GM19463 (cell line): ENCODE results near the gene TRAPPC11.
A peak's percentile ranks its signal among the peaks of the same experiment; 100 is the strongest.
"Not testable (repeated sequence)": the region's sequence is repeated elsewhere in the genome, so short reads cannot be mapped to it uniquely, and the experiment has no call there.

Source experiments
- ATAC-seq: cut with Tn5 transposase; IDR thresholded peaks from one replicate; pipeline ENCODE4 v1.9.1; 2021; ENCODE audit warnings: mild to moderate bottlenecking, moderate library complexity; ENCODE audit not compliant: unreplicated experiment

TRAPPC11 gene

DNA sequence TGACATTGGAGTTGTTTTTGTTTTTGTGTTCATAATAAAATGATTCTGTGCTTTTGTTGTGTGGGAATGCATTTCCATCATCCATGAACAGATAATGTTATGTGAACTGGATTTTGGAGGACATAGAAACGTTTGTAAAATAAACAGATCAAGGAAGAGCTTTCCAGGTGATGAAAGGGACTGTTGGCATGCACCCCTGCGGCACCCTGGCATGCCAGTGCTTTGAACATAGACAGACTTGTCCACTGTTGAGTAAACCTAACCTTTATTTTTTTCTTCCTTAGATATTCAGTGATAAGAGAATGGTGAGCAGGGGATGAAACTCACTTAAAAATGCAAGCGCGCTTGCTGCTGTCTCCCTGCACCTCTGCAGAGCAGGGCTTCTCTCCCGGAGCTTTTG is 59.8 kb downstream of the TRAPPC11 start:
- no peak for ATAC-seq

DNA sequence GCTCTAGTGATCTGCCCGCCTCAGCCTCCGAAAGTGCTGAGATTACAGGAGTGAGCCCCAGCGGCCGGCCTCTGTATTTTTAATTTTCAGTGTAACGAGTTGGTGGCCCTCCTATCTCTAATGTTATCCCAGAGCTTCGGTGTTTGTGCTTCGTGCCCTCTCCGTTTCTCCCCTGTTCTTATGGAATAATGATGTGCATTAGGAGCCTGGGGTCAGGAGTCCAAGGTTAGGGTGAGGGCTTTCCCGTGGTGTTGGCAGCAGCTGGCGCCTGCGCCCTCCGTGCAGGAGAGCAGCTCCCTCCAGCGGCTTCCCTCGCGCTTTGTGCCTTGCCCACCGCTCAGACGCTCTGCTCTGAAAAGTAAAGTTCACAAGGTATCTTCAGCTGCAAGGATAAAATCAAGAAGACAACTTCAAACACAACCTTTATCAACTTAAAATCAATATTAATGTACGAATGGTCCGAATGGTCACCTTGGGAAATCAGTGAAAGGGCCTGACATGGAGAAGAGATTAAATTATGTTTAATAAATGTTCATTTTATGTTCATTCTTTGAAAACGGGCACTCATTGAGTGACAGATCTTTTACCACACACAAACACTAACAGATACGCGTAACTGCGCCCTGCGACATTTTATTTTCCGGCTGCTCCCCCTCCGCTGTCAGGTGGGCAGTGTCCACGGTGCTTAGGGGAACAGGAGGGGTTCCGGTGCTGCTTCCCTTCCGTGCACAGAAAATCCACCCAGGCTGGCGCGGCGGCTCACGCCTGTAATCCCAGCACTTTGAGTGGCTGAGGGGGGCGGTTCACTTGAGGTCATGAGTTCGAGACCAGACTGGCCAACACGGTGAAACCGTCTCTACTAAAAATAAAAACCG is 62.4 kb downstream of the TRAPPC11 start:
- peak; percentile 24 for ATAC-seq

DNA sequence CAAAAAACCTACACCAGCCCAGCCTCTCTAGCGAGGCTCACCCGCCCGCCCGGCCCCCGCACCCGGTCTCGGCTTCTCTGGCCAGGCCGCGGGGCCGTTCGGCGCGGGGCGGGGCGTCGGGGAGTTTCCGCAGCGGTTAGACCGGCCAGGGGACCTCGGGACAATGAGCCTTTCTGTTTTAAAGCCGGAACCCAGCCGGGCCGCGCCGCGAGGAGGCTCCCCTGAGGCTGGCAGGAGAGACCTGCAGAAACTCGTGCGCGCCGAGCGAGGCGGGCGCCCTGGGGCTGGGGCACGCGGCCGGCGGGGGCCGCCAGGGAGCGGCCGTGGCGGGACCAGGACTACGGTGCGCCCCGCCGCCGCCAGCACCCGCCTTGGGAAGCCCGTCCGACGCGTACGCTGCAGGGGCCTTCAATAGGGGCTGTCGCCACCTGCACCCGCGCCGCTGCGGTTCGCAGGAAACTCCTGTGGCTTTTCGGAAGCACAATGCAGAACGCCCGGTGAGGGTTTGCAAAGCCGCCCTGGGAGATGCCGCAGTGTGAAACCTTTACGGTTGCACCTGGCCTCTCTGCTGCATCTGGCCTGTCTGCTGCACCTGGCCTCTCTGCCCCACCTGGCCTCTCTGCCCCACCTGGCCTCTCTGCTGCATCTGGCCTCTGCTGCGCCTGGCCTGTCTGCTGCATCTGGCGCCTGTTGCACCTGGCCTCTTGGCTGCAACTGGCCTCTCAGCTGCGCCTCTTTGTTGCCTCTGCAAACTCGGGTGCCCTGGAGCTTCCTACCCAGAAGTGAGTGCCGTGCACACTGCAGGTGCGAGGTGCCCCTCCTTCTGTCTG is 63.9 kb downstream of the TRAPPC11 start:
- ATAC-seq: peak; percentile 71

DNA sequence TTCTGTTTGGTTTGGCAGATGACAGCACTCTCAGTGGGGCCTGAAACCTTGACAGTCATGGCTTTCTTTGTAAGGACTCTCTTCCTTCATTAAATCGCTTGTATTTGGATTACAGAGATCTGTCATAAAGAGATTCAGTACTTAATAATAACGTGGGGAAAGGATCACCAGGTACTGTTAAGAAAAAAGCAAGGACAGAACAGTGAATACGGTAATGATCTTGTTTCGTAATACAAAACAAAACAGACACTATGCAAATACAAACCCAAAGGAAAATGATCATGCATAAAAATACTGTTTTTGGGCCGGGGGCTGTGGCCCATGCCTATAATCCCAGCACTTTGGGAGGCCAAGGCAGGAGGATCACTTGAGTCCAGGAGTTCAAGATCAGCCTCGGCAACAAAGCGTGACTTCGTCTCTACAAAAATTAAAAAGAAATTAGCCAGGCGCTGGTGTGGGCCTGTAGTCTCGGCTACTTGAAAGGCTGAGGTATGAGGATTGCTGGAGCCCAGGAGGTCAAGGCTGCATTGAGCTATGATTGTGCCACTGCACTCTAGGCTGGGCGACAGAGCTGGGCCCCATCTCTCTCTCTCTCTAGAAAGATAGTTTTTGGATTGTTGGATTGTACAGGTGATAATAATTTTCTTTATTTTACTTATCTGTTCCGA is 64.6 kb downstream of the TRAPPC11 start:
- no peak for ATAC-seq

DNA sequence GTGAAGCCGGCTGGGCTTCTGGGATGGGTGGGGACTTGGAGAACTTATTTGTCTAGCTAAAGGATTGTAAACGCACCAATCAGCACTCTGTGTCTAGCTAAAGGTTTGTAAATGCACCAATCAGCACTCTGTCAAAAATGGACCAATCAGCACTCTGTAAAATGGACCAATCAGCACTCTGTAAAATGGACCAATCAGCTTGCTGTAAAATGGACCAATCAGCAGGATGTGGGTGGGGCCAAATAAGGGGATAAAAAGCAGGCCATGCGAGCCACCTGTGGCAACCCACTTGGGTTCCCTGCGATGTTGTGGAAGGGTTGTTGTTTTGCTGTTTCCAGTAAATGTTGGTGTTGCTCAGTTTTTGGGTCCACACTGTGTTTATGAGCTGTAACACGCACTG is 66.5 kb downstream of the TRAPPC11 start:
- not testable (repeated sequence) for ATAC-seq

DNA sequence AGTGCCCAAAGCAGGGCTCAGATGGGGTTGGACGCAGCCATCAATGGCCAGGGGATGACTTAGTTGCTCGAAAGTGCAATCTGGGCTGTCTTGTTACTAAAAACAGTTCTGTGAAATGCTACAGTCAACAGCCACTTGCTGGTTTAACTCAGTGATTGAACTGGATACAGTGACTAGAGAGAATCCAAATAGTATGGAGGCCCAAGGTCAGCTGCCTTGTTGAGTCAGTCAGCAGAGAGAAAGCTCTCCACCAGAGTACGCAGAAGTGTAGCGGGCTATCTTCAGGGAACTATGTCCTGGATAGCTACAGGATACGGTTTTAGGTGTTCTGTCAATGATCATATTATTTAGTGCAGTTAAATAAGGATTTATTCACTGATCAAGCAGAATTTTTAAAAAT is 68.4 kb downstream of the TRAPPC11 start:
- no peak for ATAC-seq

DNA sequence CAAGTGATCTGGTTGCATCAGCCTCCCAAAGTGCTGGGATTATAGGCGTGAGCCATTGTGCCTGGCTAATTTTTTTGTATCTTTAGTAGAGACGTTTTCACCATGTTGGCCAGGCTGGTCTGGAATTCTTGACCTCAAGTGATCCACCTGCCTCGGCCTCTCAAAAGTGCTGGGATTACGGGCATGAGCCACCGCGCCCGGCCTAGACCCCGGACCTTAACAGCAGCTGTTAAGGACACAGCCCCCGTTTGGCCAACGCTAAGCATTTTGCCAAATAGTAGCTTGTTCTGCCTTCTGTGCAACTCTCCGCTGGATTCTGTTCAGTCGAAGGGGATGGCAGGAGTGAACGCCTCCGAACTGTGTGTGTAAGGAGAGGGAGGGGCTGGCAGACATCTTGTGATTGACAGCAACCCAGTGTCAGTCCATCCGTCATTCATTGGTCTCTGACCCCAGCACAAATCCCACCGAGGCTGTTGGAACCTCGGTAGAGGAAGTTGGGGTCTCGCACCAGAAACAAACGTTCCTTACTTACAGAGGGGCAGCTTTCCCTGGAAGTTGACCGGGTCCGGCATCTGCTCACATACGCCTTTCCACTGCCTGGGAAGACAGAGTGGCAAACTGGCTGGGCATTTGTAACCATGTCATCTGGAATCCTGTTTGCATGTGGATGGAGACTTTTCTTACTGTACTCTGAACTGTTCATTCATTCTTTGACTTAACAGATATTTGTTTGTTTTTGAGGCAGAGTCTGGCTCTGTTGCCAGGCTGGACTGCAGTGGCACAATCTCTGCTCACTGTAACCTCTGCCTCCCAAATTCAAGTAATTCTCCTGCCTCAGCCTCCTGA is 69.4 kb downstream of the TRAPPC11 start:
- ATAC-seq: no peak

DNA sequence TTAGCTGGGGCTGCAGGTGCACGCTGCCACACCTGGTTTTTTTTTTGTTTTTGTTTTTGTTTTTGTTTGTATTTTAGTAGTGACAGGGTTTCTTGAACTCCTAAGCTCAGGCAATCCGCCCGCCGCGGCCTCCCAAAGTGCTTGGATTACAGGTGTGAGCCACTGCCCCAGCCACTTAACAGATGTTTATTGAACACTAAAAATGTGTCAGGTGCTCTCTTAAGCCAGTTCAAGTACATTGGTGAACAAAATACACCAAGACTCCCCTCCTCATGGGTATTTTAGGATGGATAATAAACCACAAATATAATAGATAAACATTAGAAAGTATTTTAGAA is 69.9 kb downstream of the TRAPPC11 start:
- ATAC-seq: no peak

DNA sequence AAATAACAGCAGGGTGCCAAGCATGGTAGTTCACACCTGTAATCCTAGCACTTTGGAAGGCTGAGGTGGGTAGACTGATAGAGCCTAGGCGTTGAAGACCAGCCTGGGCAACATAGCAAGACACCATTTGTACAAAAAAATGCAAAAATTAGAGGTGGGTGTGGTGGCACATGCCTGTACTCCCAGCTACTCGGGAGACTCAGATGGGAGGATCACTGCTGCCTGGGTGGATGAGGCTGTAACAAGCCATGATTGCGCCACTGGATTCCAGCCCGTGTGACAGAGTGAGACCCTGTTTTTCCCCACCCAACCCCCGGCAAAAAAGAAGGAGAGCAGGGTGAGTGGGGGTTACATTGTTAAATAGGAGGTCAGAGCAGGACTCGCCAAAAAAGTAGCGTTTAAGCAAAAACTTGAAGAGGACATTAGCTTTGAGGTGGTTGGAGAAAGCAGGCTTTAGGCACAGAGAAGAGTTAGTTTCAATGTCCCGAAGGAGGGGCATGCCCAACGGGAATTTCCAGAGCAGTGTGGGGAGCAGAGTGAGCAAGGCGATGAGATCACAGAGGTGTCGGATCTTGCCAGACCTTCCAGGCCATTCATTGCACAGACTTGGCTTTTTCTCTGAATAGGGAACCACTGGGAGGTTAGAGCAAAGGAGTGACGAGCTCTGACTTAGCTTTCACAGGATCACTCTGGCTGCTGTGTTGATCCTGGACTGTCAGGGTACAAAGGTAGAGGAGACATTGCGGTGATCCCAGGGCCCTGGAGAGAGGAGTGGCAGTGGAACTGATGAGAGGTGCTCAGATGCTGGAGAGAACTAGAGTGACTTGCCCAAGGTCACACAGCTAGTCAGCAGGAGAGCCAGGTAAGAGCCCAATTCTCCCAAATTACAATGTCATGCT is 70.6 kb downstream of the TRAPPC11 start:
- ATAC-seq: no peak

DNA sequence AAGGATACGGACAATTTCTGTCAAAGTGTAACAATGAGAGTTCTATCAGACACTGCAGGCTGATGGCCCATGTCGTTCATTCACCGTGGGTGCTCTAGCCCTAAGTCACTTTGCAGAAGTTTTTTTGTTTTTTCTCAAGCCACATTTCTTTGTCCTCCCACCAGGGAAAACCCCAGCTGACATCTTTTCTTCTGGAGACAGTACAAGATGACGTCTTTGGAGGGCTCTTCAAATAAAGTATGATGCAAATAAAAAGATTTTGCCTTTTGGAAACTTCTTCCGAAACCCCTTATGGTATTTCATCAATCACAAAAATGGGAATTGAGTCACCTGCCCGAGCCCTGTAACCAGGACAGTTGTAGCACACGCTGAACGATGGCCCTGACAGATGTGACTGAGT is 73.2 kb downstream of the TRAPPC11 start:
- no peak for ATAC-seq

DNA sequence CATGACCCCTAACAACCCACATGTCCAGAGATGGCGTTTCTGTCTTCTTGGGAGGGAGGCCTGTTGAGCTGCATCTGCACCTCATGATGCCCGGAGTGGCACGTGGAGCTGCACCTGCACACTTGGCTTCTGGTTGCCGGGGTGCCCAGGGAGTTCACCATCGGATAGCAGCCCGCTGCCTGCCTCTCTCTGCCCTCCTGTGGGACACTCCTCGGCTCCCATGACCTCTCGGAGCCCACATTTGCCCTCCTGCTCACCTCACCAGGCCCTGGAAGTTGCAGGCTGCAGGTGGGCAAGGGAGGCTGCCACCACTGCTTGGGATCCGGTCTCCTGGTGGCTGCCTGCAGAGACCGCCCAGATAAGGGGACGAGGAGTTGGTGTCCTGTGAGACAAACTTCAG is 74.1 kb downstream of the TRAPPC11 start:
- no peak for ATAC-seq

DNA sequence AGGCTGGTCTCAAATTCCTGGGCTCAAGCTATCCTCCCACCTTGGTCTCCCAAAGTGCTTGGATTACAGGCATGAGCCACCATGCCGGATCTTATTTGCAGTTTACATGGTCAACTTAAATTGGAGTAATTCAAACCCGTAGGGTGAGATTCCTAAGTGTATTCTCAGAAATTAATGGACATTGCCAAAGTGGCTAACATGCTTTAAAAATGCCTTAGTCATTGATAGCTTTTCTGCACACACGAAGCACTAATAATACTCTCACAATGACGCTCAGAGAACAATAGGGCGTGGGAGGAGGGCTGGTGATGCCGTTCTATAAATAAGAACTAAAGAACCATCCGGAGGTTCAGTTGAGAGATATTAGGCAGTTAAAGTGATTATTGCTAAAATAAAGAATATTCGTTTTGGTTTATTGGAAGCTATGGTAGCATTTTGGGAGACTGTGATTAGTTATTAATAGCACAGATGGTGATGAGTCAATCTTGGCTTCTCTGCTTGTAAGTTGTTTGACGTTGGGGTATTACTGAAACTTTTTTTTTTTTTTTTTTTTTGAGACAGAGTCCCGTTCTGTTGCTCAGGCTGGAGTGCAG is 79.1 kb downstream of the TRAPPC11 start:
- no peak for ATAC-seq

DNA sequence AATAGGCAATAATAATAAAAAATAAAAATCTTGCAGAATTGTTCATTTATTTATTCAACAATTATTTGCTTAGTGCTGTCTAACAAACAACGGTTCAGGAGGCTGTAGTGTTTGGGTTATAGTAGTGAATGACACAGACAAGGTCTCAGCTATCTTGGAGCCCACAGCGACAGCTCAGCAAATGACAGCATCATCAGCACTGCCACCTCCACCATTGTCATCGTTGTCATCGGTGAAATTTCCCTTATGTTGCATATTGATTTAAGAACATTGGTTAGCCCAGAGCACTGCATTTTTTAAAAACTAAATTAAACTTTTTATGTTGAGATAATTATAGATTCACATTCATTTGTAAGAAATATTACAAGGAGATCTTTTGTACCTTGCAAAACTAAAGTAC is 79.9 kb downstream of the TRAPPC11 start:
- ATAC-seq: no peak

DNA sequence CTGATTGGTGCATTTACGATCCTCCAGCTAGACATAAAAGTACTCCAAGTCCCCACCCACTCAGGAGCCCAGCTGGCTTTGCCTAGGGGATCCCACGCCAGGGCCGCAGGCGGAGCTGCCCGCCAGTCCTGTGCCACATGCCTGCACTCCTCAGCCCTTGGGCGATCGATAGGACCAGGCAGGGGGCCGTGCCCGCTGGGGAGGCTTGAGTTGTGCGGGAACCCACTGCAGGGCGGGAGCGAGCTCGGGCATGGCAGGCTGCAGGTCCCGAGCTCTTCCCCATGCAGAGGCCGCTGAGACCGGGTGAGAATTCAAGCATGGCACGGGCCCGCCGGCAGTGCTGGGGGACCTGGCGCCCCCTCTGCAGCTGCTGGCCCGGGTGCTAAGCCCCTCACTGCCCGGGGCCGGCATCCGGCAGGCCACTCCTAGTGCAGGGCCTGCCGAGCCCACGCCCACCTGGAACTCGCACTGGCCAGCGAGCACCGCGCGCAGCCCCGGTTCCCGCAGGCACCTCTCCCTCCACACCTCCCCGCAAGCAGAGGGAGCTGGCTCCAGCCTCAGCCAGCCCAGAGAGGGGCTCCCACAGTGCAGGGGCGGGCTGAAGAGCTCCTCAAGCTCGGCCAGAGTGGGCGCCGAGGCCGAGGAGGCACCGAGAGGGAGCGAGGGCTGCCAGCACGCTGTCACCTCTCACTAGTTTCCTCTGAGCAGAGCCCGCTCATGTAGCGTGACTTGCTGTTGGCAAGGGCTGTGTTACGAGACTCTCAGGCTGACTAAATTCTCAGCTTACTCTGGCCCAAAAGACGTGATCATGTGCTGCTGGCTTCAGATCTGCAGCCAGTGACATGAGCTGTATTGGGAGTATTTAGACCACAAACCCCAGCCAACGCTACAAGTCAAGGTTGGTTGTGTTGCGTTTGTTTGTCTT is 87.5 kb downstream of the TRAPPC11 start:
- no peak for ATAC-seq

DNA sequence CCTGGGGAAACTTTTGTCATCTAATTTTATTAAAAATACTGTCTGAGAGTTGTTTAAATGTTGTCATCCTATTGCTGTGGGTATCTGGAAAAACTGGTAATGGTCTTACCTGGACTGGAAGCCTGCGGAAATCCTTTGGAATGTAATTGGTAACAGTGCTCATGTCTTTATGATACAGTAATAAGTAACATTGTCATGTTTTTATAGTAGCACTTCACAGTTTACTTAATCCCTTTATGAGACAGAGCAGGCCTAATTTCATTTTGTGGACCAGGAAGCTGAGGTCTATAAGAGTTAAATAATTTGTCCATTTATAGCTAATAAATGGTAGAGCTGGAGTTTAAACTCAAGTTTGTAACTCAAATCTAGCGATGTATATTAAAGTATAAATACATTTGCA is 88.3 kb downstream of the TRAPPC11 start:
- ATAC-seq: no peak

DNA sequence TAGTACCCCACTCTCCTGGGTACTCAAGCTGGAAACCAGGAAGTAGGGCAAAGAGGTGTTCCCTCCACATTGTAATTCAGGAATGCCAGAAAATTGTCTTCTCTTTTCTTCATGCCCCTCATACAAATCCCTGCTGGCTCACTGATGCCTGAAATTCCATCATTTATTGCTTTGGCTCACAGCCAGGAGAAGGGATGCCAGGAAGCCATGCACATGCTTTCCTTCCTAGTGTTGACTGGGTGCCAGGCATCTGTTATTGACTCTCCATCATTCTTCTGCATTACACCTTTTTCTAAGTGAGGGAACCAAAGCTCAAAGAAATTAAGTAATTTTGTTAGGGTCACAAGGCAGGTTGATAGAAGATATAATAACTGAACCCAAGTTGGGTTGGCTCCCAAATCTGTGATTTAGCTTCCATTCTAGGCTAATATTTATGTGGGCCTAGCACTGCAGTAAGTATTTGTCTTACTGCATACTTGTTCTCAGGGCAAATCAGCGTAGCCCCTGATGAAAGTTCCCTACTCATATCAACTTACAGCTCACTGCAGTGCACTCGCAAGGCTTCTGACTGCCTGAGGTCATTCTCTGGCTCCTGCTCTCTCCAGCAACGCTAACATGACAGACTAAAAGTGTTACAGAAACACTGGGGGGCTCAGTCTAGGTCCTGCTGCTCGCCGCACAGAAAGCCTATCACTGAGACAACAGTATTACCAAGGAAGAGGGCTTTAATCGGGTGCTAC is 89.0 kb downstream of the TRAPPC11 start:
- no peak for ATAC-seq

DNA sequence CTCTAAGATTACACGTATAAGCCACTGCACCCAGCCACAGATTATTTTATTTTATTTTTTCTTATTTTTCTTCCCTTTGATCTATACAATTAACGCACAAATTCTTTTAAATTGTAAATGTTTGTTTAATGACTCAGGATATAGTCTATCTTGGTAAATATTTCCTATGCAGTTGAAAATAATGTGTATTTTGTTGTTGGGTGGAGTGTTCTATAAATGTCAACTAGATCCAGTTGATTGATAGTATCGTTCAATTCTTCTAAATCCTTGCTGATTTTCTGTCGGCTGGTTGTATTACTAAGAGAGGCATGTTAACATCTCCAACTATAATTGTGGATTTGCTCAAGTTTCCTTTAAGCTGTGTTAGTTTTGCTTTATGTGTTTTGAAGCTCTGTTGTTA is 92.0 kb downstream of the TRAPPC11 start:
- no peak for ATAC-seq

DNA sequence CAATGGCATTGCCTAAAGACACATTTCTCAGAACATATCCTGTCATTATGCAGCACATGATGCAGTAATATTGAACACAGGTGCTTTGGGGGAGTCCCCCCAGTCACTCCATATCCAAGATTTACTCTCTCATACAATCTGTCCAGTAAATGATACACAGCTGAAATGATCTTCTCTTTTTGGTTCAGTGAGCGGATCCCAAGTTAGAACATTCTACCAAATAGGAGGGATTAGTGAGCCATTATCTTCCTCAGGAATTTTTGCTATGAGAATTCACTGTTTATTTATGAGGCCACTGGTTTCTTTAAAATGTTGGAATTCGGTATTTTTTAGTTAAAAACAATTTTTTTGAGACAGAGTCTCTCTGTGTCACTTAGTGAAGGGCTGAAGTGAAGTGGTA is 96.5 kb downstream of the TRAPPC11 start:
- no peak for ATAC-seq
